Astrocyte (in vitro differentiated cells and primary cell): Measurements from ENCODE around the gene SNCAIP. TPM values are rescaled to one million over a fixed set of nuclear protein-coding genes. Genes with fewer than 3 reads are reported as not detected.

ENCODE experiments used
- DNase-seq: peaks from one replicate; pipeline ENCODE4 v3.0.0-alpha.2; 2010; ENCODE audit warnings: low read depth
- FAIRE-seq: peaks from 2 replicates; lab custom pipeline; 2011; peaks lifted over from hg19 to GRCh38; lab: Jason Lieb, UNC
- H2AFZ ChIP-seq: 2 replicates; pipeline ENCODE4 v1.6.0; 2012; ENCODE audit warnings: low read depth, low read length, inconsistent platforms
- H3K27ac ChIP-seq: 2 replicates; pipeline ENCODE4 v1.5.1; 2011; ENCODE audit warnings: low read depth, low read length, inconsistent platforms
- H3K27me3 ChIP-seq: 2 replicates; pipeline ENCODE4 v1.6.0; 2011; ENCODE audit warnings: low read length, inconsistent platforms; ENCODE audit not compliant: insufficient read depth
- H3K36me3 ChIP-seq: 2 replicates; pipeline ENCODE4 v1.5.1; 2011; ENCODE audit warnings: low read length, inconsistent platforms; ENCODE audit not compliant: insufficient read depth
- H3K4me1 ChIP-seq: 2 replicates; pipeline ENCODE4 v1.5.1; 2011; ENCODE audit warnings: low read length, inconsistent platforms; ENCODE audit not compliant: insufficient read depth
- H3K4me2 ChIP-seq: 2 replicates; pipeline ENCODE4 v1.6.0; 2012; ENCODE audit warnings: low read length, inconsistent platforms
- H3K4me3 ChIP-seq: 2 replicates; pipeline ENCODE4 v1.5.1; 2011; ENCODE audit warnings: low read depth, mild to moderate bottlenecking, low read length, inconsistent platforms; ENCODE audit not compliant: insufficient read depth
- H3K79me2 ChIP-seq: 2 replicates; pipeline ENCODE4 v1.6.0; 2012; ENCODE audit warnings: mild to moderate bottlenecking, low read length, inconsistent platforms; ENCODE audit not compliant: insufficient read depth
- H3K9ac ChIP-seq: 2 replicates; pipeline ENCODE4 v1.6.0; 2012; ENCODE audit warnings: mild to moderate bottlenecking, low read length, inconsistent platforms
- H3K9me3 ChIP-seq: 2 replicates; pipeline ENCODE4 v1.5.1; 2012; ENCODE audit warnings: low read depth, mild to moderate bottlenecking, low read length, inconsistent platforms; ENCODE audit not compliant: insufficient read depth
- H4K20me1 ChIP-seq: 2 replicates; pipeline ENCODE4 v1.6.0; 2012; ENCODE audit warnings: low read length, inconsistent platforms; ENCODE audit not compliant: insufficient read depth
- H3K27ac Mint-ChIP-seq: one replicate; pipeline ENCODE4 v1.8.0; 2021; ENCODE audit warnings: mild to moderate bottlenecking, mixed read lengths; ENCODE audit not compliant: unreplicated experiment
- H3K27me3 Mint-ChIP-seq: one replicate; pipeline ENCODE4 v1.8.0; 2021; ENCODE audit warnings: low read depth, mixed read lengths; ENCODE audit not compliant: unreplicated experiment
- H3K36me3 Mint-ChIP-seq: one replicate; pipeline ENCODE4 v1.8.0; 2021; ENCODE audit warnings: low read depth, mixed read lengths; ENCODE audit not compliant: unreplicated experiment
- H3K4me1 Mint-ChIP-seq: one replicate; pipeline ENCODE4 v1.8.0; 2021; ENCODE audit warnings: low read depth, mixed read lengths; ENCODE audit not compliant: unreplicated experiment
- H3K4me3 Mint-ChIP-seq: one replicate; pipeline ENCODE4 v1.8.0; 2021; ENCODE audit warnings: mild to moderate bottlenecking, moderate library complexity, mixed read lengths; ENCODE audit not compliant: unreplicated experiment
- H3K9me3 Mint-ChIP-seq: one replicate; pipeline ENCODE4 v1.8.0; 2021; ENCODE audit warnings: mild to moderate bottlenecking, mixed read lengths; ENCODE audit not compliant: unreplicated experiment
- EZH2 ChIP-seq: IDR thresholded peaks from 2 replicates; pipeline ENCODE4 v1.6.1; 2012; ENCODE audit warnings: mild to moderate bottlenecking, low read length, inconsistent platforms; ENCODE audit not compliant: insufficient read depth
- total RNA-seq: library from RNA; stranded (reverse); gene quantifications from 2 replicates; pipeline ENCODE4 v1.2.1, GENCODE V29; 2021
- TF ChIP-seq, protein P1 (sequence below): IDR thresholded peaks from 2 replicates; pipeline ENCODE4 v1.5.1; 2011; ENCODE audit warnings: low read depth, mild to moderate bottlenecking, inconsistent platforms, low read length, moderate library complexity; ENCODE audit not compliant: insufficient read depth

SNCAIP gene
- total RNA-seq, 1 donor from 2014 or later = 1.7 TPM

DNA sequence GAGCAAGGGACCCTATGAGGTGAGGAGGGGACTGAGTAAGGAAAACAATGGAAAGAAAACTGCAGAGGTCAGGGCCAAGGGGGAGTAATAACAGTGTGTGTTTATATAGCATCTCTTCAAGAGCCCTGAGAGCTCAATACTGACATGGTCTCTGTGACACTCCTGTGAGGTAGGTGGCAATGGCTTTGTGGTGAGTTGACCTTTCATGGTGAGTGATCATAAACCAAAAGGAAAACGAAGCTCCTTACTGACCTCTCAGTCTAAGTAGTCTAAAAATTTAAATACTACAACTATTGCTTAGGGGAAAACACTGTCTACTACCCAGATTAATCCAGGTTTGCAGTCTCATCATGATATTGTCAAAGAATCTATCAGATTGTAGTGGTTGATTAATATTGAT, 130.9 kb downstream of the SNCAIP start:
- no peak overlapping the region for H3K4me3 ChIP-seq
- H3K36me3 Mint-ChIP-seq = no peaks in the 10 kb centered on the region

DNA sequence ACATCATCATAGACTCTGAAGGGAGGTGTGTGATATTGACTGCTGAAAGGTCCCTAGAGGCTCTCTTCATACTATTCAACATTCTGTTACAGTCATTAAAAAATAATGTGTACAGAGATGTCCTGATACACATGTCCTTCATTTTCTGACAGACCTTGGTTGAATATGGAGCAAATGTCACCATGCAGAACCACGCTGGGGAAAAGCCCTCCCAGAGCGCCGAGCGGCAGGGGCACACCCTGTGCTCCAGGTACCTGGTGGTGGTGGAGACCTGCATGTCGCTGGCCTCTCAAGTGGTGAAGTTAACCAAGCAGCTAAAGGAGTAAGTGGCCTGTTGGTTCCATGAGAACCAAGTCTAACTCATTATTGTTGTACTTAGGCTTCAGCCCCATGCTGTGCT, 132.4 kb downstream of the SNCAIP start:
- FAIRE-seq (no peak), DNase-seq (no peak)
- no peak overlapping the region for H3K4me3 Mint-ChIP-seq
- H3K27me3 ChIP-seq = no peaks in the 10 kb centered on the region
- H3K27me3 Mint-ChIP-seq = peaks cover 7% of the 10 kb centered on the region
- H4K20me1 ChIP-seq = no peaks in the 10 kb centered on the region
- H3K9me3 ChIP-seq = no peaks in the 10 kb centered on the region
- H3K27ac Mint-ChIP-seq = no peak overlapping the region
- H3K36me3 Mint-ChIP-seq = no peaks in the 10 kb centered on the region
- H3K9ac ChIP-seq = no peak overlapping the region
- no peaks in the 10 kb centered on the region for H3K9me3 Mint-ChIP-seq
- H2AFZ ChIP-seq = no peak overlapping the region
- H3K4me1 ChIP-seq = no peaks in the 10 kb centered on the region
- no peaks in the 10 kb centered on the region for H3K79me2 ChIP-seq
- no peak overlapping the region for H3K27ac ChIP-seq
- H3K4me1 Mint-ChIP-seq = no peaks in the 10 kb centered on the region
- no peaks in the 10 kb centered on the region for H3K36me3 ChIP-seq
- TF ChIP-seq EZH2 = no peak
- TF ChIP-seq, protein P1, sequence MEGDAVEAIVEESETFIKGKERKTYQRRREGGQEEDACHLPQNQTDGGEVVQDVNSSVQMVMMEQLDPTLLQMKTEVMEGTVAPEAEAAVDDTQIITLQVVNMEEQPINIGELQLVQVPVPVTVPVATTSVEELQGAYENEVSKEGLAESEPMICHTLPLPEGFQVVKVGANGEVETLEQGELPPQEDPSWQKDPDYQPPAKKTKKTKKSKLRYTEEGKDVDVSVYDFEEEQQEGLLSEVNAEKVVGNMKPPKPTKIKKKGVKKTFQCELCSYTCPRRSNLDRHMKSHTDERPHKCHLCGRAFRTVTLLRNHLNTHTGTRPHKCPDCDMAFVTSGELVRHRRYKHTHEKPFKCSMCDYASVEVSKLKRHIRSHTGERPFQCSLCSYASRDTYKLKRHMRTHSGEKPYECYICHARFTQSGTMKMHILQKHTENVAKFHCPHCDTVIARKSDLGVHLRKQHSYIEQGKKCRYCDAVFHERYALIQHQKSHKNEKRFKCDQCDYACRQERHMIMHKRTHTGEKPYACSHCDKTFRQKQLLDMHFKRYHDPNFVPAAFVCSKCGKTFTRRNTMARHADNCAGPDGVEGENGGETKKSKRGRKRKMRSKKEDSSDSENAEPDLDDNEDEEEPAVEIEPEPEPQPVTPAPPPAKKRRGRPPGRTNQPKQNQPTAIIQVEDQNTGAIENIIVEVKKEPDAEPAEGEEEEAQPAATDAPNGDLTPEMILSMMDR = no peak
- no peak overlapping the region for H3K4me3 ChIP-seq
- H3K4me2 ChIP-seq = no peak overlapping the region

More for the DNA sequence above, 130.9 kb downstream of the SNCAIP start:
- H3K79me2 ChIP-seq = no peaks in the 10 kb centered on the region
- H3K27ac ChIP-seq = no peak overlapping the region
- Mint-ChIP-seq H3K9me3 (no peaks in the 10 kb centered on the region), H3K27me3 (peaks cover 7% of the 10 kb centered on the region), H3K27ac (no peak overlapping the region), H3K4me1 (no peaks in the 10 kb centered on the region), H3K4me3 (no peak overlapping the region)
- H4K20me1 ChIP-seq = no peaks in the 10 kb centered on the region
- H3K27me3 ChIP-seq = no peaks in the 10 kb centered on the region
- H3K4me1 ChIP-seq = no peaks in the 10 kb centered on the region
- FAIRE-seq = no peak
- H3K36me3 ChIP-seq = no peaks in the 10 kb centered on the region
- no peak for DNase-seq
- H3K9me3 ChIP-seq = no peaks in the 10 kb centered on the region
- TF ChIP-seq EZH2 = no peak
- TF ChIP-seq, protein P1 = no peak
- no peak overlapping the region for H3K9ac ChIP-seq
- no peak overlapping the region for H3K4me2 ChIP-seq
- no peak overlapping the region for H2AFZ ChIP-seq

- peaks cover 7% of the 10 kb centered on the region for H3K27me3 Mint-ChIP-seq
- TF ChIP-seq EZH2 = no peak
- TF ChIP-seq, protein P1 = no peak
- Histone ChIP-seq H3K27ac (no peak overlapping the region), H3K36me3 (no peaks in the 10 kb centered on the region), H2AFZ (no peak overlapping the region), H4K20me1 (no peaks in the 10 kb centered on the region), H3K9me3 (no peaks in the 10 kb centered on the region), H3K27me3 (no peaks in the 10 kb centered on the region), H3K79me2 (no peaks in the 10 kb centered on the region), H3K9ac (no peak overlapping the region), H3K4me2 (no peak overlapping the region), H3K4me1 (no peaks in the 10 kb centered on the region), H3K4me3 (no peak overlapping the region)
- no peak overlapping the region for H3K4me3 Mint-ChIP-seq
- H3K4me1 Mint-ChIP-seq = no peaks in the 10 kb centered on the region
- H3K36me3 Mint-ChIP-seq = no peaks in the 10 kb centered on the region
- no peaks in the 10 kb centered on the region for H3K9me3 Mint-ChIP-seq
- H3K27ac Mint-ChIP-seq = no peak overlapping the region
- no peak for FAIRE-seq
- DNase-seq = no peak
Observed at GRCh38 chr5:122445070-122445469, 133.0 kb downstream of the SNCAIP start.
